Measurements from ENCODE around the gene FER.

DNA sequence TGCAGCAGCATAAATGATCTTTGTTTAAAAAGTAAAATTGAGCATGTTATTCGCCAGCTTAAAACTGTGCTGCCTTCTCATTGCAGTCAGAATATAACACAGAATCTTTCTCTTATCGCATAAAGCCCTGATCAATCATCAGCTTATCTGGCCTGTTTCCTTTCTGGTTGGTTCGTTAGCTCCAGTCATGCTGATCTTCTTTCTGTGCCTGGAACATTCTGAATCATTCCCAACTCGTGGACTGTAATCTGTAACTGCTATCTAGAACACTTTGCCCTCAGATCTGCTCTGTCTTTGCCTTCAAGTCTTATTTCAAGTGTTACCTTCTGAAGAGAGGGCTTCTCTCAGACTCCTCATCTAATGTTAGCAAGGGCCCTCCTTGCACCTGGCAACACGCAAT is 11.9 kb upstream of the FER start:
- TF ChIP-seq CTCF (IDR thresholded peaks at IDR 0.05; ENCODE audit: poor library complexity) (no peak), EZH2 (IDR thresholded peaks at IDR 0.05; ENCODE audit: borderline replicate concordance) (no peak)
